K562 (cell line): ENCODE results near the gene SYNRG. TPM values are rescaled to one million over a fixed set of nuclear protein-coding genes. Genes with fewer than 3 reads are reported as not detected.

Source experiments
- ATAC-seq: fragments of 200-7000 bp; cut with Tn5 transposase; 3 replicates; pipeline ENCODE4 v1.9.1; 2020; ENCODE audit warnings: moderate library complexity
- BruUV-seq: library from RNA; stranded (reverse); fragments of 400-500 nt; replicated peaks from 2 replicates; lab custom pipeline; 2021; lab: Mats Ljungman, UMichigan
- CTCF ChIA-PET: fragments of 300-600 bp; formaldehyde crosslinking; extraction: SDS; loops from one replicate; lab custom pipeline; 2021; ENCODE audit warnings: low intra/inter-chr PET ratio; lab: Yijun Ruan, JAX
- POLR2A ChIA-PET: fragments of 300-600, 350-650 bp; sonication (Branson Sonifier 250); formaldehyde crosslinking; extraction: SDS; loops from one replicate; lab custom pipeline; 2021; ENCODE audit warnings: antibody characterized with exemption, inconsistent platforms; lab: Yijun Ruan, JAX
- DNase-seq, 4 experiments: peaks; one replicate each; pipeline versions ENCODE4 v3.0.0 to v3.0.0-alpha.2; 2011 to 2018; ENCODE audit warnings: low spot score in 3 of 4, mixed read lengths in 3 of 4; ENCODE audit errors: extremely low read depth in 1 of 4
- FAIRE-seq: peaks from 2 replicates; lab custom pipeline; 2011; peaks lifted over from hg19 to GRCh38; lab: Jason Lieb, UNC
- H2AFZ ChIP-seq: 2 replicates; pipeline ENCODE4 v1.6.0; 2011; ENCODE audit warnings: low read depth, low read length, control low read depth, inconsistent platforms
- H3K27ac ChIP-seq: fragments of 200-600 bp; 3 replicates; pipeline ENCODE4 v1.8.0; 2011; ENCODE audit warnings: low read depth, mild to moderate bottlenecking, control low read depth, inconsistent platforms, low read length, moderate library complexity, mixed read lengths; ENCODE audit errors: extremely low read depth
- H3K27me3 ChIP-seq, 2 experiments: fragments of 300-600 bp in 1 of 2; 2 replicates in 1 of 2; 3 replicates in 1 of 2; pipeline versions ENCODE4 v1.6.0 to v1.8.0; 2011; ENCODE audit warnings: inconsistent platforms in 2 of 2, low read length in 2 of 2, mild to moderate bottlenecking in 1 of 2, mixed read lengths in 1 of 2, moderate library complexity in 1 of 2; ENCODE audit not compliant: control insufficient read depth in 2 of 2, insufficient read depth in 2 of 2
- H3K36me3 ChIP-seq: fragments of 300-600 bp; 3 replicates; pipeline ENCODE4 v1.8.0; 2011; ENCODE audit warnings: mild to moderate bottlenecking, low read length, inconsistent platforms; ENCODE audit not compliant: control insufficient read depth, insufficient read depth
- H3K4me1 ChIP-seq, 2 experiments: fragments of 200-600 bp in 1 of 2; replicated peaks in 1 of 2; 2 replicates in 1 of 2; 3 replicates in 1 of 2; pipeline versions ENCODE4 v1.5.1 to v1.8.0; 2011; ENCODE audit warnings: inconsistent platforms in 2 of 2, low read length in 2 of 2, mild to moderate bottlenecking in 1 of 2, mixed read lengths in 1 of 2, moderate library complexity in 1 of 2; ENCODE audit not compliant: control insufficient read depth in 2 of 2, insufficient read depth in 2 of 2
- H3K4me2 ChIP-seq: 2 replicates; pipeline ENCODE4 v1.6.1; 2011; ENCODE audit warnings: low read length, control low read depth, inconsistent platforms, mixed read lengths; ENCODE audit not compliant: insufficient read depth
- H3K4me3 ChIP-seq: fragments of 200-600 bp; sonication (generic), shearing (Covaris generic); 2 replicates; pipeline ENCODE4 v1.5.1; 2016; ENCODE audit warnings: control low read depth, inconsistent platforms
- H3K79me2 ChIP-seq: fragments of 200-600 bp; 3 replicates; pipeline ENCODE4 v1.8.0; 2011; ENCODE audit warnings: low read length, inconsistent platforms; ENCODE audit not compliant: control insufficient read depth, insufficient read depth
- H3K9ac ChIP-seq, 2 experiments: 2 replicates each; pipeline versions ENCODE4 v1.6.0 to v1.6.1; 2011; ENCODE audit warnings: low read depth in 2 of 2, low read length in 2 of 2, control low read depth in 1 of 2, inconsistent platforms in 1 of 2, mild to moderate bottlenecking in 1 of 2, mixed read lengths in 1 of 2; ENCODE audit not compliant: insufficient read depth in 1 of 2
- H3K9me1 ChIP-seq: one replicate; pipeline ENCODE4 v1.6.0; 2011; ENCODE audit warnings: inconsistent platforms, mild to moderate bottlenecking, low read length, moderate library complexity; ENCODE audit not compliant: control insufficient read depth, insufficient read depth
- H3K9me3 ChIP-seq: replicated peaks from 2 replicates; pipeline ENCODE4 v1.5.1; 2011; ENCODE audit warnings: low read depth, low read length, inconsistent platforms; ENCODE audit not compliant: control insufficient read depth, insufficient read depth
- H4K20me1 ChIP-seq: replicated peaks from 2 replicates; pipeline ENCODE4 v1.6.1; 2011; ENCODE audit warnings: low read length, inconsistent platforms, mixed read lengths; ENCODE audit not compliant: control insufficient read depth, insufficient read depth
- KAT7 ChIP-seq: sonication (generic); formaldehyde crosslinking; IDR thresholded peaks from 2 replicates; pipeline ENCODE4 v1.8.0; 2022; ENCODE audit warnings: missing genetic modification reagents, mild to moderate bottlenecking, borderline replicate concordance
- MCM2 ChIP-seq: fragments of 450-650 bp; IDR thresholded peaks from 2 replicates; pipeline ENCODE4 v1.6.1; 2017; ENCODE audit warnings: low read depth, mild to moderate bottlenecking
- NCOA1 ChIP-seq: fragments of 450-650 bp; IDR thresholded peaks from 2 replicates; pipeline ENCODE4 v1.6.1; 2016; ENCODE audit warnings: low read depth
- POLR3G ChIP-seq: IDR thresholded peaks from 2 replicates; pipeline ENCODE4 v1.6.1; 2011; ENCODE audit not compliant: insufficient read length, insufficient replicate concordance; ENCODE audit errors: extremely low read depth
- RHOXF2B ChIP-seq: fragments of 250-450 bp; sonication (Bioruptor Pico); conservative IDR thresholded peaks from 2 replicates; pipeline ENCODE4 v1.5.1; 2021
- TARDBP ChIP-seq: fragments of 450-650 bp; IDR thresholded peaks from 2 replicates; pipeline ENCODE4 v1.6.1; 2016
- TEAD4 ChIP-seq, 2 experiments: sonication (generic) in 1 of 2; formaldehyde crosslinking in 1 of 2; IDR thresholded peaks; 2 replicates each; pipeline versions ENCODE4 v1.6.1 to v1.8.0; 2012 to 2022; ENCODE audit warnings: borderline replicate concordance in 1 of 2, inconsistent platforms in 1 of 2, low read length in 1 of 2, mild to moderate bottlenecking in 1 of 2, missing genetic modification reagents in 1 of 2
- YY1 ChIP-seq, 3 experiments: IDR thresholded peaks; 2 replicates each; pipeline ENCODE4 v1.6.1; 2011; ENCODE audit warnings: low read length in 2 of 3, mild to moderate bottlenecking in 2 of 3, moderate library complexity in 2 of 3, borderline replicate concordance in 1 of 3, control low read depth in 1 of 3, low read depth in 1 of 3; ENCODE audit not compliant: insufficient read depth in 3 of 3, insufficient replicate concordance in 2 of 3, control insufficient read depth in 1 of 3, insufficient read length in 1 of 3; ENCODE audit errors: extremely low read depth in 1 of 3
- ZBTB7A ChIP-seq: IDR thresholded peaks from 2 replicates; pipeline ENCODE4 v1.6.1; 2011; ENCODE audit warnings: low read depth, mild to moderate bottlenecking, low read length, moderate library complexity, borderline replicate concordance; ENCODE audit not compliant: control insufficient read depth
- ZKSCAN1 ChIP-seq: fragments of 150-350 bp; IDR thresholded peaks from 2 replicates; pipeline ENCODE4 v1.6.1; 2016; ENCODE audit warnings: low read depth, low read length
- ZNF140 ChIP-seq: fragments of 250-450 bp; sonication (Bioruptor Pico); IDR thresholded peaks from 2 replicates; pipeline ENCODE4 v1.8.0; 2021; ENCODE audit warnings: moderate library complexity, mild to moderate bottlenecking, inconsistent platforms
- ZNF551 ChIP-seq: fragments of 250-450 bp; sonication (Bioruptor Pico); IDR thresholded peaks from 2 replicates; pipeline ENCODE4 v1.5.0; 2021; ENCODE audit warnings: mild to moderate bottlenecking, moderate library complexity
- WGBS: fragments of 100-300 bp; shearing (Covaris generic); methylation state at CpG from one replicate; pipeline ENCODE4 v1.1.6; 2016; ENCODE audit warnings: low coverage, mixed read lengths; ENCODE audit not compliant: insufficient coverage; ENCODE audit errors: missing lambda C conversion rate; 5-methylcytosine and 5-hydroxymethylcytosine counted together
- in situ Hi-C: fragments of 300-500 bp; cut with MboI; formaldehyde crosslinking; loops from 4 replicates; pipeline ENCODE4 v1.15.0; 2018; ENCODE audit warnings: inconsistent platforms, mixed read lengths
- intact Hi-C: fragments of 100-400 bp; cut with micrococcal nuclease; formaldehyde crosslinking; loops from 2 replicates; pipeline ENCODE4 v1.14.2; 2022
- polyA plus RNA-seq, 8 experiments: library from polyadenylated mRNA; depleted of rRNA in 4 of 8; stranded (reverse) in 5 of 8; unstranded in 3 of 8; fragments of >200 nt; fragmentation: Nextera tagmentation in 2 of 8; fragmentation: Illumina TruSeq in 1 of 8; extraction: Ambion mirVana in 2 of 8; extraction: Trizol in 1 of 8; gene quantifications; 2 replicates each; pipeline versions ENCODE4 v1.2.1 to v1.2.3, GENCODE V29; 2011 to 2014; ENCODE audit warnings: inconsistent platforms in 1 of 8, missing spikeins in 1 of 8
- total RNA-seq, 7 experiments: library from RNA; depleted of rRNA in 6 of 7; stranded (reverse); fragments of >200 nt in 6 of 7; fragmentation: Illumina TruSeq in 2 of 7; extraction: Trizol in 2 of 7; gene quantifications; 2 replicates each; pipeline versions ENCODE4 v1.2.1 to v1.2.3, GENCODE V29; 2011 to 2021; ENCODE audit warnings: low replicate concordance in 1 of 7
- TF ChIP-seq, protein P1 (sequence below): fragments of 450-650 bp; IDR thresholded peaks from 2 replicates; pipeline ENCODE4 v1.6.1; 2016; ENCODE audit warnings: low read depth, mild to moderate bottlenecking, moderate library complexity
- TF ChIP-seq, protein P2 (sequence below): fragments of 450-650 bp; formaldehyde crosslinking; conservative IDR thresholded peaks from 2 replicates; pipeline ENCODE4 v1.4.0; 2022; ENCODE audit warnings: mild to moderate bottlenecking, missing genetic modification characterization

Gene SYNRG
- total and polyA plus RNA-seq, 9 of the 15 experiments (the other 6 are each of a cell fraction or from before 2014, with no cell fraction given): 2.9 to 28.2 (median 15.1) TPM

DNA sequence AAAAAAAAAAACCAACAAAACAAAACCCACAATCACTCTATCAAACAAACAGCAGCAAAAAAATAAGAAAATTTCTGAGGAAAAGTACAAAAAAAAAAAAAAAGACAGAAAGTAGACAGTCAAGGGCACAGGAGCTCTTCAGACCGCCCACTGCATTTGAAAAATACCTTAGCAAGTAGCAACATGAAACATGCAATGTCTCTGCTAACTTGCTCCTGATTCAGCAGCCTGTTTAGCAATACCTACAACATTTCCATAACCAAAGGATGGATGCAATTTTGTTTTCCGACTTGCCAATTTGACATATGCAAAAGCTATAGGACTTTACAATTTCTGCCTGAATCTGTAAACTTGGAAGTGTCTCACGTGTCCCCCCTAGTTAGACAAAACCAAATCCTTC, 57.4 kb downstream of the SYNRG start:
- CTCF ChIA-PET: no interaction called here
- H3K79me2 ChIP-seq: no peaks in the 10 kb centered on the region
- BruUV-seq: no TSS peak
- in situ Hi-C loops: no loop called here
- H3K9me3 ChIP-seq: no peaks in the 10 kb centered on the region
- H3K27me3 ChIP-seq: no peaks in the 10 kb centered on the region
- no peak overlapping the region for H3K4me3 ChIP-seq
- TF ChIP-seq, protein P1, sequence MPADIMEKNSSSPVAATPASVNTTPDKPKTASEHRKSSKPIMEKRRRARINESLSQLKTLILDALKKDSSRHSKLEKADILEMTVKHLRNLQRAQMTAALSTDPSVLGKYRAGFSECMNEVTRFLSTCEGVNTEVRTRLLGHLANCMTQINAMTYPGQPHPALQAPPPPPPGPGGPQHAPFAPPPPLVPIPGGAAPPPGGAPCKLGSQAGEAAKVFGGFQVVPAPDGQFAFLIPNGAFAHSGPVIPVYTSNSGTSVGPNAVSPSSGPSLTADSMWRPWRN: no peak
- TF ChIP-seq ZBTB7A (no peak), MCM2 (no peak), TARDBP (no peak), YY1 (IDR thresholded peaks at IDR 0.05; ENCODE audit: borderline replicate concordance in 1 of 3, control insufficient read depth in 1 of 3, extremely low read depth in 1 of 3, insufficient read depth in 3 of 3, insufficient read length in 1 of 3, insufficient replicate concordance in 2 of 3, low read depth in 1 of 3, low read length in 2 of 3) (no peak), TEAD4 (IDR thresholded peaks at IDR 0.05; ENCODE audit: low read length) (no peak), TEAD4 (CRISPR knock-in tag; IDR thresholded peaks at IDR 0.05; ENCODE audit: borderline replicate concordance) (no peak), ZNF551 (CRISPR knock-in tag) (no peak), NCOA1 (no peak), ZNF140 (no peak), KAT7 (CRISPR knock-in tag) (no peak), ZKSCAN1 (no peak), POLR3G (no peak), RHOXF2B (no peak)
- TF ChIP-seq, protein P2, sequence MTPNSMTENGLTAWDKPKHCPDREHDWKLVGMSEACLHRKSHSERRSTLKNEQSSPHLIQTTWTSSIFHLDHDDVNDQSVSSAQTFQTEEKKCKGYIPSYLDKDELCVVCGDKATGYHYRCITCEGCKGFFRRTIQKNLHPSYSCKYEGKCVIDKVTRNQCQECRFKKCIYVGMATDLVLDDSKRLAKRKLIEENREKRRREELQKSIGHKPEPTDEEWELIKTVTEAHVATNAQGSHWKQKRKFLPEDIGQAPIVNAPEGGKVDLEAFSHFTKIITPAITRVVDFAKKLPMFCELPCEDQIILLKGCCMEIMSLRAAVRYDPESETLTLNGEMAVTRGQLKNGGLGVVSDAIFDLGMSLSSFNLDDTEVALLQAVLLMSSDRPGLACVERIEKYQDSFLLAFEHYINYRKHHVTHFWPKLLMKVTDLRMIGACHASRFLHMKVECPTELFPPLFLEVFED: no peak
- H2AFZ ChIP-seq: no peak overlapping the region
- POLR2A ChIA-PET: interaction anchor here (0.7 kb wide), 1 partner anchor 18 kb away, joined by 3 read pairs; no protein-coding TSS in a partner anchor
- H4K20me1 ChIP-seq: no peaks in the 10 kb centered on the region
- H3K9me1 ChIP-seq: no peaks in the 10 kb centered on the region
- H3K27ac ChIP-seq: no peak overlapping the region
- H3K36me3 ChIP-seq: peaks cover 22% of the 10 kb centered on the region
- no peak overlapping the region for H3K9ac ChIP-seq
- DNase-seq: no peak
- no peak for FAIRE-seq
- WGBS: 83% methylated on average over 3 of the region's 3 CpGs
- intact Hi-C loops: no loop called here
- no peak overlapping the region for H3K4me2 ChIP-seq
- ATAC-seq: no peak
- no peaks in the 10 kb centered on the region for H3K4me1 ChIP-seq
